BLaER1 treated with 17β-estradiol and CSF1 and Interleukin-3, amounts not matched to agents 10 nM and 100 nM (cell line): ENCODE measurements around the gene SAA1.
A peak's percentile ranks its signal among the peaks of the same experiment; 100 is the strongest.

Experiments used
- H3K27ac ChIP-seq, 11 experiments: shearing (Covaris generic); formaldehyde crosslinking; 2 replicates each; pipeline ENCODE4 v1.8.1; 2022
- H3K27me3 ChIP-seq, 11 experiments: shearing (Covaris generic); formaldehyde crosslinking; 2 replicates each; pipeline ENCODE4 v1.8.1; 2022
- H3K36me3 ChIP-seq, 11 experiments: shearing (Covaris generic); formaldehyde crosslinking; 2 replicates each; pipeline ENCODE4 v1.8.1; 2022
- H3K4me1 ChIP-seq, 10 experiments: shearing (Covaris generic); formaldehyde crosslinking; 2 replicates each; pipeline ENCODE4 v1.8.1; 2022
- H3K4me2 ChIP-seq, 11 experiments: shearing (Covaris generic); formaldehyde crosslinking; 2 replicates each; pipeline ENCODE4 v1.8.1; 2022
- H3K4me3 ChIP-seq, 10 experiments: shearing (Covaris generic); formaldehyde crosslinking; 2 replicates each; pipeline ENCODE4 v1.8.1; 2022
- H3K9ac ChIP-seq, 11 experiments: shearing (Covaris generic); formaldehyde crosslinking; 2 replicates each; pipeline ENCODE4 v1.8.1; 2022
- H3K9me3 ChIP-seq, 11 experiments: shearing (Covaris generic); formaldehyde crosslinking; replicated peaks in 1 of 11; 2 replicates each; pipeline ENCODE4 v1.8.1; 2022
- H4K20me1 ChIP-seq, 11 experiments: shearing (Covaris generic); formaldehyde crosslinking; 2 replicates each; pipeline ENCODE4 v1.8.1; 2022
- Cebpa-rat ChIP-seq, 11 experiments: shearing (Covaris generic); IDR thresholded peaks; 2 replicates each; pipeline ENCODE4 v1.8.1; 2022

SAA1 gene

GRCh38 chr11:18270102-18270501 is 4.0 kb downstream of the SAA1 start:
- Histone ChIP-seq H3K4me1 (peaks cover 8 to 10% (median 9%) of the 10 kb centered on the region in 10 experiments; a peak in 19 of 20 replicates), H3K27ac (no peak overlapping the region), H3K4me3 (no peak overlapping the region)

DNA sequence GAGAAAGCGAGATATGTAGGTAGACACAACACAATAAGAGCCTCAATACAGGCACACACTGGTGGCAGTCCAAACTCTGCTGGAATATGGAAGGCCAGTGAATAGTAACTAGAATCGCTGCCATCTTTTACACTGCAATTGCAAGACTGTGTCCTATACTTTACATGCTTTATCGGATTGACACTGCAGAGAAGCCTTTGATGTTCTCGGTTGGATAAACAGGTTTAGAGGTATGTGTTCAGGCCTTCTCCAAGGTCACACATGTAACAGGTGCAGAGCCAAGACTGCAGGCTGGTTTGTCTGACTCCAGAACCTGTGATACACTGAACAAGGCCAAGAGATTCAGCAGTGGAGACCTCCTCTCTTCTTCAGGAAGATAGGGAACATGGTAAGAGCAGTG is 5.1 kb downstream of the SAA1 start:
- Histone ChIP-seq H3K4me3 (no peak overlapping the region), H3K36me3 (peaks cover 1 to 17% (median 4%) of the 10 kb centered on the region in 11 experiments; a peak in 18 of 22 replicates), H4K20me1 (no peaks in the 10 kb centered on the region; a peak in 1 of 22 replicates), H3K4me1 (no peaks in the 10 kb centered on the region), H3K9me3 (peaks cover 0 to 6% (median 3%) of the 10 kb centered on the region in 11 experiments; a peak in 17 of 22 replicates), H3K27ac (no peak overlapping the region), H3K9ac (no peak overlapping the region), H3K27me3 (no peaks in the 10 kb centered on the region), H3K4me2 (no peak overlapping the region)
- TF ChIP-seq Cebpa-rat (IDR thresholded peaks at IDR 0.05): no peak

More at GRCh38 chr11:18270102-18270501, 4.0 kb downstream of the SAA1 start:
- H3K4me2 ChIP-seq: no peak overlapping the region
- no peaks in the 10 kb centered on the region for H3K27me3 ChIP-seq
- peaks cover 0 to 9% (median 0%) of the 10 kb centered on the region in 11 experiments; a peak in 3 of 22 replicates for H3K36me3 ChIP-seq
- no peak for TF ChIP-seq Cebpa-rat (IDR thresholded peaks at IDR 0.05)
- H3K9me3 ChIP-seq: no peaks in the 10 kb centered on the region
- H4K20me1 ChIP-seq: no peaks in the 10 kb centered on the region; a peak in 1 of 22 replicates
- H3K9ac ChIP-seq: no peak overlapping the region

DNA sequence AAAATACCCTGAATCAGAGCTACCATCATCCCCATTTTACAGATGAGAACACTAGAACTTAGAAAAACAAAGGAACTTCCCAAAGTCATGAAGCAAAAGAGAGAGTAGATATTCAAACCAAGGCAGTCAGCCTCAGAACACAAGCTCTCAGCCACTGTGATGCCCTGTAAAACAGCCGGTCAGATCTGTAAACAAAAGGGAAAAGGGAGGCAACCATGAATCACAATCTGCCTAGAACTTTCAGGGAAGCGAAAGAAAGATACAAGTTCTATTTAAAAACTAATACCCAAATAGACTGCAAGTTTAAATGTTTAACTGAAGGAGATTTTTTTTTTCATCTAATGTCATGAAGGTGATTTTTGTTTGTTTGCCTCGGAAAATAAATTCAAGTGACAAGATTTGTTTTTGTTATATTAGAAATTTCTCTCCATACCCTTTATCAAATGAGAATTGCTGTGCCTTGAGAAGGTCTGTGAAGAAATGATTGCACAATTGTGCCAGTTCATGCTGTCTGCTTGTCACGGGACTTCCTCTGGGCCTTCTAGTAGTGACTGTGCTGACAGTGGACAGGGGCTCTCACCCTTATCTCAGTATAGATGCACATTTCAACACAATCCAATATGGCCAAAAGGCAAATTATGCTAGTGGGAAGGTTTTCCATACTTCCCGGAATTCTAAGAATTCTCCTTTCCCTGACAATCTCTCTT is 11.7 kb downstream of the SAA1 start:
- H3K9me3 ChIP-seq: peaks cover 0 to 16% (median 9%) of the 10 kb centered on the region in 11 experiments; a peak in 17 of 22 replicates
- H4K20me1 ChIP-seq: no peaks in the 10 kb centered on the region; a peak in 1 of 22 replicates
- TF ChIP-seq Cebpa-rat (IDR thresholded peaks at IDR 0.05): peak in 5 of 11 experiments; percentile 25 to 60 (median 43); a peak in 5 of 22 replicates
- H3K9ac ChIP-seq: no peak overlapping the region
- peak overlapping the region in 1 of 11 experiments; percentile 9; a peak in 1 of 22 replicates for H3K4me2 ChIP-seq
- no peaks in the 10 kb centered on the region for H3K27me3 ChIP-seq
- no peak overlapping the region for H3K4me3 ChIP-seq
- H3K4me1 ChIP-seq: peaks cover 0 to 27% (median 0%) of the 10 kb centered on the region in 10 experiments; a peak in 7 of 20 replicates
- H3K27ac ChIP-seq: peak overlapping the region in 3 of 11 experiments; percentile 33 to 44 (median 36); a peak in 6 of 22 replicates
- H3K36me3 ChIP-seq: peaks cover 58 to 82% (median 68%) of the 10 kb centered on the region in 11 experiments

GRCh38 chr11:18280438-18281045 is 14.5 kb downstream of the SAA1 start:
- TF ChIP-seq Cebpa-rat (IDR thresholded peaks at IDR 0.05): no peak
- no peak overlapping the region for H3K4me3 ChIP-seq
- H3K27ac ChIP-seq: no peak overlapping the region
- H3K36me3 ChIP-seq: peaks cover 86 to 97% (median 94%) of the 10 kb centered on the region in 11 experiments
- H3K4me1 ChIP-seq: peaks cover 0 to 30% (median 0%) of the 10 kb centered on the region in 10 experiments; a peak in 7 of 20 replicates
- H4K20me1 ChIP-seq: no peaks in the 10 kb centered on the region; a peak in 1 of 22 replicates
- H3K9ac ChIP-seq: no peak overlapping the region
- H3K4me2 ChIP-seq: no peak overlapping the region
- peaks cover 0 to 16% (median 9%) of the 10 kb centered on the region in 11 experiments; a peak in 17 of 22 replicates for H3K9me3 ChIP-seq
- H3K27me3 ChIP-seq: no peaks in the 10 kb centered on the region

DNA sequence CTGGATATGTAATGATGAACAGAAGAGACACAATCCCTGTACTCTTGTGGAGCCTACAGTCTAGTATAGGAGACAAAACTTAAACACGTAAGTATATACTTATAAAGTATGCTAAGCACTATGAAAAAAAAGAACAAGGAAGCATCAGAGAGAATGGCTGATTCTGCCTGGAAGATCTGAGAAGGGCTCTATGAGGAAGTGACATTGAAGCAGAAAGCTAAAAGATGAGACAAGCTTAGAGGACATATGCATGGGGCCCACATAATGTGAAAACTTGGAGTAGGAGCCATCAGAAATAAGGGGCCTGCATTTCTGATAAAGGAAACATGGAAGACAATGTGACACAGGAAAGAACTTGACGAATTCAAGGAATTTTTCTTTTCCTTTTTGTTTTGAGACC is 16.6 kb downstream of the SAA1 start:
- H3K4me3 ChIP-seq: no peak overlapping the region
- no peaks in the 10 kb centered on the region for H3K27me3 ChIP-seq
- no peak overlapping the region for H3K27ac ChIP-seq
- TF ChIP-seq Cebpa-rat (IDR thresholded peaks at IDR 0.05): no peak
- peaks cover 0 to 23% (median 0%) of the 10 kb centered on the region in 10 experiments; a peak in 7 of 20 replicates for H3K4me1 ChIP-seq
- no peaks in the 10 kb centered on the region; a peak in 1 of 22 replicates for H4K20me1 ChIP-seq
- no peak overlapping the region for H3K4me2 ChIP-seq
- H3K9me3 ChIP-seq: no peaks in the 10 kb centered on the region
- H3K36me3 ChIP-seq: peaks cover 96 to 100% (median 98%) of the 10 kb centered on the region in 11 experiments
- no peak overlapping the region for H3K9ac ChIP-seq

GRCh38 chr11:18285841-18286240 is 19.8 kb downstream of the SAA1 start:
- H3K4me1 ChIP-seq: peaks cover 0 to 11% (median 0%) of the 10 kb centered on the region in 10 experiments; a peak in 3 of 20 replicates
- no peaks in the 10 kb centered on the region for H3K9me3 ChIP-seq
- peaks cover 95 to 100% (median 99%) of the 10 kb centered on the region in 11 experiments for H3K36me3 ChIP-seq
- H3K27me3 ChIP-seq: no peaks in the 10 kb centered on the region
- H3K27ac ChIP-seq: no peak overlapping the region
- no peak for TF ChIP-seq Cebpa-rat (IDR thresholded peaks at IDR 0.05)
- H3K4me2 ChIP-seq: no peak overlapping the region
- no peak overlapping the region for H3K9ac ChIP-seq
- no peaks in the 10 kb centered on the region; a peak in 2 of 22 replicates for H4K20me1 ChIP-seq
- no peak overlapping the region for H3K4me3 ChIP-seq

- H3K9ac ChIP-seq: no peak overlapping the region
- no peak overlapping the region for H3K4me2 ChIP-seq
- H3K9me3 ChIP-seq: no peaks in the 10 kb centered on the region
- H4K20me1 ChIP-seq: no peaks in the 10 kb centered on the region; a peak in 1 of 22 replicates
- H3K4me3 ChIP-seq: no peak overlapping the region
- no peaks in the 10 kb centered on the region for H3K27me3 ChIP-seq
- no peak overlapping the region for H3K27ac ChIP-seq
- peaks cover 94 to 100% (median 99%) of the 10 kb centered on the region in 11 experiments for H3K36me3 ChIP-seq
- no peaks in the 10 kb centered on the region for H3K4me1 ChIP-seq
- TF ChIP-seq Cebpa-rat (IDR thresholded peaks at IDR 0.05): no peak
Observed at GRCh38 chr11:18288911-18289310, 22.8 kb downstream of the SAA1 start.

GRCh38 chr11:18294862-18295261 is 28.8 kb downstream of the SAA1 start:
- no peak overlapping the region for H3K4me3 ChIP-seq
- H4K20me1 ChIP-seq: no peaks in the 10 kb centered on the region; a peak in 1 of 22 replicates
- TF ChIP-seq Cebpa-rat (IDR thresholded peaks at IDR 0.05): no peak
- H3K36me3 ChIP-seq: peaks cover 96 to 100% (median 100%) of the 10 kb centered on the region in 11 experiments
- no peaks in the 10 kb centered on the region for H3K27me3 ChIP-seq
- no peaks in the 10 kb centered on the region for H3K9me3 ChIP-seq
- H3K27ac ChIP-seq: no peak overlapping the region
- peaks cover 0 to 16% (median 0%) of the 10 kb centered on the region in 10 experiments; a peak in 3 of 20 replicates for H3K4me1 ChIP-seq
- no peak overlapping the region for H3K9ac ChIP-seq
- no peak overlapping the region for H3K4me2 ChIP-seq

GRCh38 chr11:18295316-18295715 is 29.3 kb downstream of the SAA1 start:
- Histone ChIP-seq H3K4me2 (0 out of 22 replicates have a peak overlapping the region, but pooled peaks of 1 of the 11 experiments have one; percentile 2), H3K27me3 (no peaks in the 10 kb centered on the region), H3K9me3 (no peaks in the 10 kb centered on the region), H3K36me3 (peaks cover 96 to 100% (median 100%) of the 10 kb centered on the region in 11 experiments), H4K20me1 (no peaks in the 10 kb centered on the region), H3K27ac (no peak overlapping the region), H3K4me3 (no peak overlapping the region), H3K4me1 (peaks cover 0 to 21% (median 0%) of the 10 kb centered on the region in 10 experiments; a peak in 3 of 20 replicates), H3K9ac (no peak overlapping the region)
- TF ChIP-seq Cebpa-rat (IDR thresholded peaks at IDR 0.05): no peak
